Duodenal mucosa (tissue), 2 donors: ENCODE data around the gene MLN.

Experiments
- H3K27ac ChIP-seq: one replicate; pipeline ENCODE4 v1.7.0; 2013; ENCODE audit warnings: low read depth, low read length
- H3K27me3 ChIP-seq, 2 donors: one replicate each; pipeline ENCODE4 v1.7.0; 2013; ENCODE audit warnings: low read length in 2 of 2, control low read depth in 1 of 2; ENCODE audit not compliant: insufficient read depth in 2 of 2, control insufficient read depth in 1 of 2
- H3K36me3 ChIP-seq, 2 donors: one replicate each; pipeline ENCODE4 v1.7.0; 2013; ENCODE audit warnings: low read length in 2 of 2, control low read depth in 1 of 2; ENCODE audit not compliant: insufficient read depth in 2 of 2, control insufficient read depth in 1 of 2
- H3K4me1 ChIP-seq, 2 donors: one replicate each; pipeline ENCODE4 v1.7.0; 2013; ENCODE audit warnings: low read length in 2 of 2, control low read depth in 1 of 2; ENCODE audit not compliant: insufficient read depth in 2 of 2, control insufficient read depth in 1 of 2
- H3K4me3 ChIP-seq, 2 donors: one replicate each; pipeline ENCODE4 v1.7.0; 2013; ENCODE audit warnings: low read length in 2 of 2, low read depth in 1 of 2
- H3K9ac ChIP-seq, 2 donors: one replicate each; pipeline ENCODE4 v1.7.0; 2013; ENCODE audit warnings: low read length in 2 of 2, low read depth in 1 of 2
- H3K9me3 ChIP-seq, 2 donors: one replicate each; pipeline ENCODE4 v1.7.0; 2013; ENCODE audit warnings: low read length in 2 of 2, control low read depth in 1 of 2; ENCODE audit not compliant: control insufficient read depth in 1 of 2

Gene MLN

DNA sequence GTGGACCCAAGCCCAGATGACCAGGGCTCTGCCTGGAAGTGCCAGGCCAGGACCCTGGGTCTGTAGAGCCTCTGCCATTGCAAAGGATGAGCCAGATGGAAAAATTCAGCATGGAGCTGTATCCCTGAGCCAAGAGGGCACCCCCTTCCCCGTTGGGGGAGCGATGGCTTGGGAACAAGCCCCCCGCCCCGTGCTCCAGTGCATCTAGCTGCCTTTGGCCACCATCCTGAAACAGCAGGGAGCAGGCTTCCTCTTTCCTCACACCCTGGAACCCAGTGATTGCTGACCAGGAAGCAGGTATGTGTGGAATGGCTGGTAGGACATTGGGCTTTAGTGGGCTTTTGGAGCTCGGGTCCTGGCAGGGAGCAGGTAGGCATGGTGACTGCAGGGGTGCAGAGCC is 2.2 kb downstream of the MLN start:
- Histone ChIP-seq H3K4me3 (no peak overlapping the region), H3K27ac (no peak overlapping the region), H3K9ac (no peak overlapping the region), H3K9me3 (no peaks in the 10 kb centered on the region), H3K4me1 (no peaks in the 10 kb centered on the region), H3K27me3 (peaks cover 3 to 10% of the 10 kb centered on the region in 2 donors), H3K36me3 (no peaks in the 10 kb centered on the region)

GRCh38 chr6:33800248-33800969 is 3.4 kb downstream of the MLN start:
- Histone ChIP-seq H3K4me1 (peaks cover 2 to 3% of the 10 kb centered on the region in 2 donors), H3K9ac (no peak overlapping the region), H3K9me3 (no peaks in the 10 kb centered on the region), H3K36me3 (no peaks in the 10 kb centered on the region), H3K27ac (no peak overlapping the region), H3K27me3 (peaks cover 3 to 10% of the 10 kb centered on the region in 2 donors), H3K4me3 (no peak overlapping the region)

GRCh38 chr6:33799454-33800113 is 4.2 kb downstream of the MLN start:
- Histone ChIP-seq H3K27ac (no peak overlapping the region), H3K4me3 (no peak overlapping the region), H3K9me3 (no peaks in the 10 kb centered on the region), H3K4me1 (peaks cover 8 to 9% of the 10 kb centered on the region in 2 donors), H3K9ac (no peak overlapping the region), H3K27me3 (peaks cover 3 to 10% of the 10 kb centered on the region in 2 donors), H3K36me3 (no peaks in the 10 kb centered on the region)

DNA sequence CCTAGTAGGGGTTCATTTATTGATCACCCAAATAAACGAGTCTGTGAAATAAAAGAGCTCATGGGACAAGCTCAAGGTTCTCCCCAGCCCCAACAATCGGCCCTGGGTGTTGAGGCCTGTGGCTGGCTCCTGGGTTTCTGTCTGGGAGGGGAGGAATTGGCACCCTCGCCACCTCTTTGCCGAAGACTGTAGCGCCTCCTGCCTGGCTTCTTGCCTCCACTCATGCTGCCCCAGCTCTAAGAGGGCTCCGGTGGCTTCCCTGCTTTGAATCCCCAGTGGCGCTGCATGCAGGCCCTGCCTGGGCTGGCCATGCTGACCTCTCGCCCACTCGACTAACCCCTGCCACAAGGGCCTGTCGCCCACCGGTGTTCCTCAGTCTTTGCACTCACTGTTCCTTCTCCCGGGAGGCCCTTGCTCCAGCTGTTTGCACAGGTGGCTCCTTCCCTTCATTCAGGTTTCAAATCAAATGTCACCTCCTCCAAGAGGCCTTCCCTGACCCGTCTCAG is 5.4 kb downstream of the MLN start:
- peaks cover 0 to 5% of the 10 kb centered on the region in 2 donors for H3K27me3 ChIP-seq
- no peaks in the 10 kb centered on the region for H3K9me3 ChIP-seq
- no peak overlapping the region for H3K9ac ChIP-seq
- no peak overlapping the region for H3K27ac ChIP-seq
- peaks cover 15% of the 10 kb centered on the region in 2 donors for H3K4me1 ChIP-seq
- H3K4me3 ChIP-seq = no peak overlapping the region
- no peaks in the 10 kb centered on the region for H3K36me3 ChIP-seq

- Histone ChIP-seq H3K9me3 (no peaks in the 10 kb centered on the region), H3K4me3 (no peak overlapping the region), H3K4me1 (peaks cover 15% of the 10 kb centered on the region in 2 donors), H3K36me3 (no peaks in the 10 kb centered on the region), H3K27ac (no peak overlapping the region), H3K9ac (no peak overlapping the region), H3K27me3 (peaks cover 0 to 5% of the 10 kb centered on the region in 2 donors)
Observed at GRCh38 chr6:33797626-33798342, 6.0 kb downstream of the MLN start.

DNA sequence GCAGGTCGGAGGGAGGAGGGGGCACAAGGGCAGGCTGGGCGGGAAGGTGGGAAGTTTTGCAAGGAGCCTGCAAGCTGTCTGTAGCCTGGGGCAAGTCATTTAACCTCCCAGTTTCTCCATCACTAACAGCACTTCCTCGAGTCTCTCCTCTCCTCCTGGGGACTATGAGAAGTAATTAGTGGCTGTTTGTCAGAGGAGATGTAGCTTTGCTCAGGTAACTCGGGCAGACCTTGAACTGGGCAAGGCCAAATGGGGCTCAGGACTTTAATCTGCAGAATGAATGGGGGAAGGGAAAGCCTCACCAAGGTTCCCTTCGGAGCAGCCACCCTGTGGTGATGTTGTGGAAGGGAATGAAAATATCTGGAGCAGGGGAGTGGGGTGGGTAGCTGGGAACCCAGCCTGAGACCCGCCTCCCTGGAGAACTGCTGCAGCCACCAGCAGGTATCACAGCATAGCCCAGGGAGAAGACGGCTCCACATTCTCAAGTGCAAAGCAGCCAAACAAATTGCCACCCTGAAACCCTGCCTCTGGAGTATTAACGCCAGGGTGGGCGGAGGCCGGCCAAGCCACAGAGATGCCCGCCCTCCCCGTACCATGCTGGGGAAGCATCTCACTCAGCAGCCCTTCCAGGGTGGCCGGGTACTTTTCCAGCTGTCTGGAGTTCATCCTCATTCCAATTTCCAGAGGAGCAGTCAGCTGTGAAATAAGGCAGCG is 8.7 kb downstream of the MLN start:
- H3K27me3 ChIP-seq = peaks cover 0 to 5% of the 10 kb centered on the region in 2 donors
- peaks cover 15% of the 10 kb centered on the region in 2 donors for H3K4me1 ChIP-seq
- H3K9me3 ChIP-seq = no peaks in the 10 kb centered on the region
- H3K9ac ChIP-seq = no peak overlapping the region
- H3K27ac ChIP-seq = no peak overlapping the region
- H3K36me3 ChIP-seq = no peaks in the 10 kb centered on the region
- no peak overlapping the region for H3K4me3 ChIP-seq

DNA sequence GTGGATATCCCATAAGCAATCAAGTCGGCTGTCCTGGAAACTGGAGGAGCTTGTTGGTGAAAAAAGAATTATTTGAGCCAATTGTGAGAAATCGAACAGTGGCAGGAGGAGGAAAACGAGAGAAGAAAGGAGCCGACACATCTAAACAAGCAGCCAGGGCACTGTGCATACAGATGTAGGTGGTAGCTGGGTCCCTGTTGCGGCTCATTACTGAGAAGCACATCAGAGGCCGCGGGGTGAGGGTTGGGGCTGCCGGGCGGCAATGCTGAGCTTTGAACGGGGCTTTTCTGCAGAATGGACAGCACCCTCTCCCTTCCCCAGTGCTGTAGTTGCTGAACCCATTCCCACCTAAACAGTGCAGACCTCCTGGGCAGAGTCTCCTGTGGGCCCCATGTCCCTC is 10.8 kb downstream of the MLN start:
- H3K27ac ChIP-seq = no peak overlapping the region
- H3K9ac ChIP-seq = no peak overlapping the region
- H3K4me3 ChIP-seq = no peak overlapping the region
- no peaks in the 10 kb centered on the region for H3K27me3 ChIP-seq
- peaks cover 15 to 20% of the 10 kb centered on the region in 2 donors for H3K4me1 ChIP-seq
- no peaks in the 10 kb centered on the region for H3K36me3 ChIP-seq
- no peaks in the 10 kb centered on the region for H3K9me3 ChIP-seq

GRCh38 chr6:33791620-33792019 is 12.2 kb downstream of the MLN start:
- Histone ChIP-seq H3K4me1 (peaks cover 27 to 34% of the 10 kb centered on the region in 2 donors), H3K36me3 (no peaks in the 10 kb centered on the region), H3K4me3 (no peak overlapping the region), H3K9ac (no peak overlapping the region), H3K27me3 (no peaks in the 10 kb centered on the region), H3K9me3 (no peaks in the 10 kb centered on the region), H3K27ac (no peak overlapping the region)

DNA sequence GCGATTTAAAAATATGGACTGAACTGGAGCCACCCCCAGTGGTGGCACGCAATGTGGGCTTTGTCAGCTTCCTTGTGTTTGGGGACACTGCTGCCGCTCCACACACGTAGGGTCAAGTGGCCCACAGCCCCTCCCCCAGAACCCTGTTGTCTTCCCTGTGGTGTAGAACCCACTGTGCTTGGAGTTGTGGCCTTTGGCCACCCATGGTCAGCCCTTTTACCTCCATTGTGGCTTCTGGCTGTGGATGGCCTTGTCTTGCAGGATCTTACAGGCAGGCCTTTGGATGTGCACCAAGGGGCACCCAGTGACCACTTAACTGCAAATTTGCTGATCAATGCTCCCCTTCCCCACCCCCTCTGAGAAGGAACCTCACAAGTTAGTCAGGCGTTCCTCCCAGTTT is 12.9 kb downstream of the MLN start:
- no peak overlapping the region for H3K9ac ChIP-seq
- peaks cover 33 to 41% of the 10 kb centered on the region in 2 donors for H3K4me1 ChIP-seq
- no peaks in the 10 kb centered on the region for H3K27me3 ChIP-seq
- no peak overlapping the region for H3K4me3 ChIP-seq
- no peak overlapping the region for H3K27ac ChIP-seq
- no peaks in the 10 kb centered on the region for H3K36me3 ChIP-seq
- H3K9me3 ChIP-seq = no peaks in the 10 kb centered on the region
